Activated CD4-positive, alpha-beta T cell treated with anti-CD3 and anti-CD28 coated beads for 36 hours (primary cell): ENCODE measurements around the gene HMG20A. TPM values are rescaled to one million over a fixed set of nuclear protein-coding genes. Genes with fewer than 3 reads are reported as not detected.
A peak's percentile ranks its signal among the peaks of the same experiment; 100 is the strongest.

Experiments used
- ATAC-seq: fragments of 200-7000 bp; cut with Tn5 transposase; one replicate; pipeline ENCODE4 v1.10.0; 2021; ENCODE audit warnings: mild to moderate bottlenecking, moderate library complexity
- CTCF ChIA-PET: fragments of 350-600 bp; sonication (Branson Sonifier 250); formaldehyde crosslinking; loops from one replicate; lab custom pipeline; 2021; ENCODE audit warnings: antibody characterized with exemption; lab: Charles Lee
- POLR2A ChIA-PET: fragments of 350-600 bp; sonication (Branson Sonifier 250); formaldehyde crosslinking; loops from one replicate; lab custom pipeline; 2021; ENCODE audit warnings: antibody characterized with exemption, inconsistent platforms; lab: Charles Lee
- DNase-seq: peaks from one replicate; pipeline ENCODE4 v3.0.0-alpha.2; 2020
- H3K27ac Mint-ChIP-seq: one replicate; pipeline ENCODE4 v1.8.0; 2021; ENCODE audit warnings: mixed read lengths
- H3K27me3 Mint-ChIP-seq: one replicate; pipeline ENCODE4 v1.8.0; 2021; ENCODE audit warnings: mixed read lengths
- H3K36me3 Mint-ChIP-seq: one replicate; pipeline ENCODE4 v1.8.0; 2021; ENCODE audit warnings: low read depth, mixed read lengths
- H3K4me1 Mint-ChIP-seq: one replicate; pipeline ENCODE4 v1.8.0; 2021; ENCODE audit warnings: mixed read lengths
- H3K4me3 Mint-ChIP-seq: one replicate; pipeline ENCODE4 v1.8.0; 2021; ENCODE audit warnings: mild to moderate bottlenecking, moderate library complexity, mixed read lengths
- H3K9me3 Mint-ChIP-seq: one replicate; pipeline ENCODE4 v1.8.0; 2021; ENCODE audit warnings: low read depth, mixed read lengths
- intact Hi-C, 2 experiments: fragments of 100-400 bp; cut with DNase I in 1 of 2; cut with micrococcal nuclease in 1 of 2; formaldehyde crosslinking; loops; one replicate each; pipeline versions ENCODE4 v1.14.2 to v1.15.1; 2022 to 2024; cut with DNase I, micrococcal nuclease
- total RNA-seq, 2 experiments: library from RNA; stranded (reverse); gene quantifications; one replicate each; pipeline ENCODE4 v1.2.3, GENCODE V29; 2021

HMG20A gene
- total RNA-seq, 2 experiments from 2014 or later, result 45.9 to 59.1 TPM

- ChIA-PET POLR2A (interaction anchor here (0.7 to 1.2 kb wide), 2 partner anchors 9 to 11 kb away, joined by 4 to 5 read pairs; partner anchors contain the start of gene PEAK1), CTCF (interaction anchor here (0.5 to 1.2 kb wide), 5 partner anchors 9 to 448 kb away, joined by 3 to 4 read pairs (median 3); no protein-coding TSS in a partner anchor)
- peak overlapping the region; percentile 43 for H3K27ac Mint-ChIP-seq
- H3K9me3 Mint-ChIP-seq, result no peaks in the 10 kb centered on the region
- peak overlapping the region; percentile 34 for H3K4me3 Mint-ChIP-seq
- no peaks in the 10 kb centered on the region for H3K27me3 Mint-ChIP-seq
- intact Hi-C loops, result loop anchor here in 1 of 2 experiments (1.0 kb wide), 1 partner anchor 10 kb away; the partner anchor contains the start of genes HMG20A and PEAK1
- no peaks in the 10 kb centered on the region for H3K36me3 Mint-ChIP-seq
- DNase-seq (no peak), ATAC-seq (peak; percentile 95)
- peaks cover 50% of the 10 kb centered on the region for H3K4me1 Mint-ChIP-seq
Measured at GRCh38 chr15:77430213-77430612, 9.5 kb downstream of the HMG20A start.

GRCh38 chr15:77430652-77431051 is 10.0 kb downstream of the HMG20A start:
- POLR2A ChIA-PET, result interaction anchor here (0.7 to 1.2 kb wide), 2 partner anchors 9 to 11 kb away, joined by 4 to 5 read pairs; partner anchors contain the start of gene PEAK1
- peak; percentile 64 for ATAC-seq
- intact Hi-C loops, result loop anchor here in 1 of 2 experiments (1.0 kb wide), 1 partner anchor 10 kb away; the partner anchor contains the start of genes HMG20A and PEAK1

GRCh38 chr15:77436822-77437221 is 16.1 kb downstream of the HMG20A start:
- no peak for DNase-seq
- H3K36me3 Mint-ChIP-seq, result peaks cover 4% of the 10 kb centered on the region
- no peaks in the 10 kb centered on the region for H3K9me3 Mint-ChIP-seq
- peaks cover 36% of the 10 kb centered on the region for H3K4me1 Mint-ChIP-seq
- no peaks in the 10 kb centered on the region for H3K27me3 Mint-ChIP-seq
- no peak overlapping the region for H3K4me3 Mint-ChIP-seq
- ChIA-PET POLR2A (no interaction called here), CTCF (interaction anchor here (0.8 to 1.6 kb wide), 3 partner anchors 9 to 21 kb away, joined by 3 to 6 read pairs (median 3); no protein-coding TSS in a partner anchor)
- intact Hi-C loops, result no loop called here
- H3K27ac Mint-ChIP-seq, result no peak overlapping the region
- no peak for ATAC-seq

More at GRCh38 chr15:77430652-77431051, 10.0 kb downstream of the HMG20A start:
- Mint-ChIP-seq H3K27ac (peak overlapping the region; percentile 43), H3K9me3 (no peaks in the 10 kb centered on the region), H3K36me3 (no peaks in the 10 kb centered on the region), H3K27me3 (no peaks in the 10 kb centered on the region), H3K4me3 (peak overlapping the region; percentile 34), H3K4me1 (peaks cover 49% of the 10 kb centered on the region)
- CTCF ChIA-PET, result interaction anchor here (0.5 to 1.2 kb wide), 5 partner anchors 9 to 448 kb away, joined by 3 to 4 read pairs (median 3); no protein-coding TSS in a partner anchor
- no peak for DNase-seq

- POLR2A ChIA-PET, result no interaction called here
- no peaks in the 10 kb centered on the region for H3K27me3 Mint-ChIP-seq
- H3K9me3 Mint-ChIP-seq, result no peaks in the 10 kb centered on the region
- no peak overlapping the region for H3K27ac Mint-ChIP-seq
- intact Hi-C loops, result no loop called here
- H3K4me3 Mint-ChIP-seq, result no peak overlapping the region
- ATAC-seq (no peak), DNase-seq (no peak)
- CTCF ChIA-PET, result interaction anchor here (0.8 to 1.6 kb wide), 3 partner anchors 9 to 21 kb away, joined by 3 to 6 read pairs (median 3); no protein-coding TSS in a partner anchor
- H3K36me3 Mint-ChIP-seq, result peaks cover 4% of the 10 kb centered on the region
- peaks cover 38% of the 10 kb centered on the region for H3K4me1 Mint-ChIP-seq
Measured at GRCh38 chr15:77437264-77437663, 16.6 kb downstream of the HMG20A start.

GRCh38 chr15:77440378-77440999 is 19.8 kb downstream of the HMG20A start:
- Mint-ChIP-seq H3K9me3 (no peaks in the 10 kb centered on the region), H3K4me1 (peaks cover 38% of the 10 kb centered on the region), H3K27ac (no peak overlapping the region), H3K4me3 (no peak overlapping the region), H3K27me3 (no peaks in the 10 kb centered on the region), H3K36me3 (peaks cover 4% of the 10 kb centered on the region)
- DNase-seq, result no peak
- POLR2A ChIA-PET, result no interaction called here
- no peak for ATAC-seq
- CTCF ChIA-PET, result interaction anchor here (1.0 kb wide), 1 partner anchor 10 kb away, joined by 3 read pairs; no protein-coding TSS in a partner anchor
- intact Hi-C loops, result no loop called here

- Mint-ChIP-seq H3K27me3 (no peaks in the 10 kb centered on the region), H3K4me1 (peaks cover 25% of the 10 kb centered on the region), H3K27ac (no peak overlapping the region), H3K9me3 (no peaks in the 10 kb centered on the region), H3K4me3 (no peak overlapping the region), H3K36me3 (peaks cover 12% of the 10 kb centered on the region)
- ATAC-seq, result no peak
- intact Hi-C loops, result no loop called here
- ChIA-PET CTCF (interaction anchor here (1.2 kb wide), 1 partner anchor 10 kb away, joined by 3 read pairs; no protein-coding TSS in a partner anchor), POLR2A (no interaction called here)
- DNase-seq, result no peak
Measured at GRCh38 chr15:77446840-77447390, 26.2 kb downstream of the HMG20A start.

- ATAC-seq (no peak), DNase-seq (no peak)
- Mint-ChIP-seq H3K27me3 (no peaks in the 10 kb centered on the region), H3K4me3 (no peak overlapping the region), H3K36me3 (peaks cover 12% of the 10 kb centered on the region), H3K4me1 (peaks cover 32% of the 10 kb centered on the region), H3K9me3 (no peaks in the 10 kb centered on the region), H3K27ac (no peak overlapping the region)
- ChIA-PET POLR2A (no interaction called here), CTCF (no interaction called here)
- intact Hi-C loops, result no loop called here
Measured at GRCh38 chr15:77454265-77454664, 33.6 kb downstream of the HMG20A start.

- intact Hi-C loops, result no loop called here
- CTCF ChIA-PET, result no interaction called here
- ATAC-seq (no peak), DNase-seq (no peak)
- no peaks in the 10 kb centered on the region for H3K9me3 Mint-ChIP-seq
- peaks cover 32% of the 10 kb centered on the region for H3K4me1 Mint-ChIP-seq
- peaks cover 14% of the 10 kb centered on the region for H3K36me3 Mint-ChIP-seq
- no peak overlapping the region for H3K27ac Mint-ChIP-seq
- POLR2A ChIA-PET, result no interaction called here
- no peaks in the 10 kb centered on the region for H3K27me3 Mint-ChIP-seq
- H3K4me3 Mint-ChIP-seq, result no peak overlapping the region
Measured at GRCh38 chr15:77454951-77455350, 34.3 kb downstream of the HMG20A start.

GRCh38 chr15:77455696-77456321 is 35.1 kb downstream of the HMG20A start:
- intact Hi-C loops, result no loop called here
- peaks cover 32% of the 10 kb centered on the region for H3K4me1 Mint-ChIP-seq
- H3K9me3 Mint-ChIP-seq, result no peaks in the 10 kb centered on the region
- H3K27ac Mint-ChIP-seq, result peak overlapping the region; percentile 30
- H3K36me3 Mint-ChIP-seq, result peaks cover 20% of the 10 kb centered on the region
- ChIA-PET POLR2A (no interaction called here), CTCF (interaction anchor here (0.6 kb wide), 1 partner anchor 20 kb away, joined by 4 read pairs; no protein-coding TSS in a partner anchor)
- no peak overlapping the region for H3K4me3 Mint-ChIP-seq
- peak; percentile 57 for ATAC-seq
- DNase-seq, result no peak
- H3K27me3 Mint-ChIP-seq, result no peaks in the 10 kb centered on the region

GRCh38 chr15:77456746-77457145 is 36.1 kb downstream of the HMG20A start:
- H3K4me1 Mint-ChIP-seq, result peaks cover 32% of the 10 kb centered on the region
- no peak overlapping the region for H3K27ac Mint-ChIP-seq
- DNase-seq (no peak), ATAC-seq (no peak)
- CTCF ChIA-PET, result interaction anchor here (0.6 to 1.3 kb wide), 2 partner anchors 23 to 38 kb away, joined by 3 read pairs; no protein-coding TSS in a partner anchor
- H3K36me3 Mint-ChIP-seq, result peaks cover 19% of the 10 kb centered on the region
- POLR2A ChIA-PET, result no interaction called here
- no peaks in the 10 kb centered on the region for H3K27me3 Mint-ChIP-seq
- no peak overlapping the region for H3K4me3 Mint-ChIP-seq
- intact Hi-C loops, result no loop called here
- no peaks in the 10 kb centered on the region for H3K9me3 Mint-ChIP-seq
